ENCODE measurements around the gene MICALL1.
"Not testable (repeated sequence)": the region's sequence is repeated elsewhere in the genome, so short reads cannot be mapped to it uniquely, and the experiment has no call there.

MICALL1 gene

DNA sequence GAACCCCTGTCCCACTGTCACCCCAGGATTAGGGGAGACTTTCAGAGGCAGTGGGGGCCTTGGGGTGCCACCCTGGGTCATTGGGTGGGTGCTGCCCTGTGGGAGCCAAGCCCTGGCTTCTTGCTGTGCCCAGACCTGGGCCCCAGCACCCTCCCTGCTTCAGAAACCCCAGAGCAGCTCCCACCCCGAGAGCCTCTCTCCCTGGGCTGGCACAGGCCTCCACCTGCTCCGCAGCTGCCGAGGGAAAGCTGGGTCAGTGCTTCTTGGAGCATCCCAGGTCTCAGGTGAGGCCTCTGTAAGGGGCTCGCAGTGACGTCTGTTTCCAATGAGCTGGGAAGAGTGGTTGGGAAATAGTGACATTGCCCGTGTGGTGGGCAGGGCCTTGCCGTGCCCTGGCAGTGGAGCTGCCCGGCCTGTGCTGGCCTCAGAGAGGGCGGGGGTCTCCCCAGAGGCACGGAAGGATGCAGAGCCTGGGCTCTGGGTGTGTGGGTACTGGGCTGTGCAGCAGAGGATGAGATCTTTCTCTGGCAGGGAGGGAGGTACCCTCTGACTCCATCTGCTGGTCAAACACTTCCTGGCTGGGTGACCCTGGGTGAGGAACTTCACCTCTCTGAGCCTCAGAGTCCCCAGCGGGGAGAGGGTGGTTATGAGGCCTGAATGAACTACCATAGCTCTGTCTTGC is 24.3 kb downstream of the MICALL1 start:
- peak; percentile 9 for DNase-seq

DNA sequence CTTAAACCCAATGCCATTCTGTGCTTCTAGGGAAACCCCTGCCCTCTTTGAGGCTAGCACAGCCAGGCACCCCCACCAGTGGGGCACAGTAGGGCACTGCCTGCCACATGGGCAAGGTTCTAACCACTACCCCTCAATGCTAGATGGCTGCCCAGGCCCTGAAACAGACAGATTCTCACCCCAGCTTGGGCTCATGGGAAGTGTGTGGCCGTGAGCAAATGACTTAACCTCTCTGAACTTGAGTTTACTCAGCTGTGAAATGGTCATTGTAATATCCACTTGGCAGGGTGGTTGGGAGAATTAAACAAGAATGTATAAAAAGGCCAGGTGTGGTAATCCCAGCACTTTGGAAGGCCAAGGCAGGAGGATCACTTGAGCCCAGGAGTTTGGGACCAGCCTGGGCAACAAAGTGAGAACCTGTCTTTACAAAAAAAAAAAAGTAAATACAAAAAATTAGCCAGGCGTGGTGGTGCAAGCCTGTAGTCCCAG is 24.9 kb downstream of the MICALL1 start:
- no peak for DNase-seq

DNA sequence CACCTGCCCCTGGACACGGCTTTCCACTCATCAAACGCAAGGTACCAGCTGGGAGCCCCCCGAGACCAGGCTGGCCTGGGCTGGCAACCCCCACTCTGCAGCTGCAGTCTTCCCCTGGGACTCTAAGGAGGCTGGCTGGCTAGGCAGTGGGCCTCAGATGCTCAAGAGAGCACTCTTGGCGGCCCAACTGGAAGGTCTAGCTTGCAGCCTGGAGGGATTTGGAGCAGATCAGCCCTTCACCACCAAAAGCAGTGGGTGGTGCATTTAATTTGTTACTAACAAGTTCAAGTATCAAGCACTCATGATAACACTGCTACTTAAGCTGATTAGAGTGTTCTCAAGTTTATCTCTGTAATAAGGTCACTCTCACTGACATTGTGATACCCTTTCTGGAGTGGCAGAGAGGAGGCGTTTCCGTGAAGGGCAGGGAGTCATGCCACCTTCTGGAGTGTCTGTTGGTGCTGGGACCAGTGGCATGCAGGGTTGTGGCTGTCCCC is 25.8 kb downstream of the MICALL1 start:
- peak; percentile 50 for DNase-seq

DNA sequence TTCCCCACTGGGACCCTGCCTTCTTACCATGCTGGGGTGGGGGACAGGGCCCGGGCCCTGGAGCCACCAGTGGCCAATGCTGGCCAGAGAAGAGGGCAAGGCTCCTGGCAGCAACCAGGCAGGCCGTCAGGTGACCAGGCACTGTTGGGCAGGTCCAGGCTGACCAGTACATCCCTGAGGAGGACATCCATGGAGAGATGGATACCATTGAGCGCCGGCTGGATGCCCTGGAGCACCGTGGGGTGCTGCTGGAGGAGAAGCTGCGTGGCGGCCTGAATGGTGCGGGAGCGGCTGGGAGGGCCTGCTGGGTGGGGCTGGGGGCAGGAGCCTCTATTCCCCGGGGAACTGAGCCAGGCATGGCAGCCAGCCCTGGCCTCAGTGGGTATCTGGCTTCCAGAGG is 26.3 kb downstream of the MICALL1 start:
- no peak for DNase-seq

DNA sequence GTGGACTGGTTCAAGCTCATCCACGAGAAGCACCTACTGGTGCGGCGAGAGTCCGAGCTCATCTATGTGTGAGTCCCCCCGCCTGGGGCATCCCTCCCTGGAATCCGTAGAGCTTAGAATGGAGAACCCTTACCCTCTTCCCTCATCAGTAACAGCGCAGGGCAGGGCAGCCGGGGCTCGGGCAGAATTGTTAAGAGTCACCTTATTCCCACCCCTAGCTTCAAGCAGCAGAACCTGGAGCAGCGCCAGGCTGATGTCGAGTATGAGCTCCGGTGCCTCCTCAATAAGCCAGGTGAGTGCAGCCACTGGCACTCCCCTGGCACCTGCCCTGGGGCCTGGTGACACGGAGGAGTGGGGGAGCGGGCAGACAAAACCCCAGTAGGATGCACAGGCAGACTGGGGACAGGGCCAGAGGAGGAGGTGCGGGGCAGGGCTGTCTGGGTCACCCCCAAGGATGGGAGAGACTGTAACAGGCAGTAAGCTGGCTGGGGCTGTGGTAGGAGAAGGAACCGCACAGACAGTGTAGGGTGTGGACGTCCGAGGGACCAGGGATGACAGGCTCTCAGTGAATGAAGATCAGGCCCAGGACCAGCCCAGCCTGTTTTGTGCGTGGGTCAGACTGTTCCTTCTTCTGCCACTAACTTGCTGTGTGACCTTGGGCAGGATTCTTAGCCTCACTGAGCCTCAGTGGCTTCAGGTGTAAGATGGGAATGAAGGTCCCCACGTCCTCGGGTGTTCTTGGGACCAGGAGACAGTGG is 26.9 kb downstream of the MICALL1 start:
- no peak for DNase-seq

DNA sequence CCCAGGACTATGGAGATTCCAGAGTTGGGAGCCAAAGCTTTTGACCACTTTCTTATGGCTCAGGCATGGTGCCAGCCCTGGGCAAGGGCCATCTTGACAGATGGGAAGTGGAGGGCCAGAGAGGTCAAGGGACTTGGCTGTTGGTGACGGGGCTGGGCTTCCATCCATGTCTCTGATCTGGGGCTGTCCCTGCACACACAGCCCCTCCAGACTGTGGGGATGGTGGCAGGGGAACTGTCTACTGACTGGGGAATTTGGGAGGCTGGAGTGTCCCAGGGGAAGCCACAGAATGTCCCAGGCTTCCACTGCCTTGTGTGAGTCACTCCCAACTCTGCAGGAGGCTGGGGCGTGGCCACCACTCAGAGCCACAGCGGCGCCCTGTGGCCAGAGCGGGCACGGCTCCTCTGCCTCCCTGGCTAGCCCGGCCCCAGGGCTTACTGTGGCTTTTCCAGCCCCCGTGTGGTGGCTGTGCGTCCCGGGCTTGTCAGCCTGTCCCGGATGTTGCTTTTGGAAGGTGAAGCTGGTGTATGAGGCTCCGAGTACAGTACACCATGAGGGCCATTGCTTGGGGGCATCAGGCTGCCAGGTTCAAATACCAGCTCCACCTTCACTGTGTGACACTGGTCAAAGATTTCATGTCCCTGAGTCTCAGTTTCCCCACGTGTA is 27.7 kb downstream of the MICALL1 start:
- DNase-seq = peak; percentile 86

DNA sequence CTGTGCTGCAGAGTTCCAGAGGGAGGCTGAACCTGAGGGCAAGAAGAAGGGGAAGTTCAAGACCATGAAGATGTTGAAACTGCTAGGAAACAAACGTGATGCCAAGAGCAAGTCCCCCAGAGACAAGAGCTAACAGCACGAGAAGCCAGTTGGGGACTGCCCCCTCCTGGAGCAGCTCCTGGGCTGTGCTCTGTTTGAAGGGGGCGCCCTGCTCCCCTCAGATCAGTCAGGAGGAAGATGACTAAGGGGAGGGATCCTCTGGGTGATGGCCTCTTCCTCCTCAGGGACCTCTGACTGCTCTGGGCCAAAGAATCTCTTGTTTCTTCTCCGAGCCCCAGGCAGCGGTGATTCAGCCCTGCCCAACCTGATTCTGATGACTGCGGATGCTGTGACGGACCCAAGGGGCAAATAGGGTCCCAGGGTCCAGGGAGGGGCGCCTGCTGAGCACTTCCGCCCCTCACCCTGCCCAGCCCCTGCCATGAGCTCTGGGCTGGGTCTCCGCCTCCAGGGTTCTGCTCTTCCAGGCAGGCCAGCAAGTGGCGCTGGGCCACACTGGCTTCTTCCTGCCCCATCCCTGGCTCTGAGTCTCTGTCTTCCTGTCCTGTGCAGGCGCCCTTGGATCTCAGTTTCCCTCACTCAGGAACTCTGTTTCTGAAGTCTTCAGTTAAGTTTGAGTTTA is 34.7 kb downstream of the MICALL1 start:
- no peak for DNase-seq

DNA sequence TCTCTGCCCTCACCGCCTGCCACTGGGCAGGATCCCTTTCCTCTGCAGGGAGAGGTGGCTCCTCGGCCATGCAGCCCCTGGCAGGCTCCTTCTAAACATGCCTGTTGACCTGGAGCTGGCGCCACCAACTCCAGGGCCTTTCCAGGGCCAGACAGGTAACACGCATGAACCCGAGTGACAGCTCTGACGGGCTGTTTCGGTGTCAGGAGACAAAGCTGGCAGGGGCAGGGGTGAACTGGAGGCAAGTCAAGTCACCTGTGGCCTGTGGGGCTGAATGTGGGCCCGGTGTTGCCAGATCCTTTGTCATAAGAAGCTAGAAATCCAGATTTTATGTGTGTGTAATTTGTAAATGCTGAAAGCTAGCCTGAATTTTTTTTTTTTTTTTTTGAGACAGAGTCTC is 36.0 kb downstream of the MICALL1 start:
- no peak for DNase-seq

DNA sequence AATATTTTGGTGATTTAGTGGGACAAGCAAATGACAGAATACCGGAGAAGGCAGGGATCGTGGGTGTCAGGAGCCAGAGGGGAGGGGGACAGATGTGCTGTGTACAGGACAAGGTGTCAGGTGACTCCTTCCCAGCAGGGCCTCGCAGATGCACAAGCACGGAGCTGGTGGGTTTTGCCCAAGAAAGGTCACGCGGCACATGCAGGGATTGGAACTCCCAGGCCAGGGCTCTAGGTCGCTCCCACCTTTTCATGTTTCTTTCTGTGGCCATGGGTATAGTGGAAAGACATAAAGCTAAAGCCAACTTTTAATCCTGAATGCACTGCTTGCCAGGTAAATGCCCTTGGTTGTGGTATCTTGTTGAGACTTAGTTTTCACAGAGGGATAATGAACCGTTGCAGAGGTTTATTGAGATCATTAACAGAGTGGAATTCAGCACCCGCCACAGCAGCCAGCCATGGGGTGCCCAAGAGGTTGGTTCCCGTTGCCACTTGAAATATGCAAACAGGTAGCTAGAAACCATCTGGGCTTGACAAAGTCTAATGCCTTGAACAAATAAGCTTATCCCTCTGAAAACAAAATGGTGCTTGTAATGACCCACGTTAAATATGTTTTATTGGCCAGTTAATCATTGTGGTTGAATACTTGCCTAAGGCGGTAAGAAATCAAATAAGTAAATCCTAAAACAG is 37.2 kb downstream of the MICALL1 start:
- no peak for DNase-seq

DNA sequence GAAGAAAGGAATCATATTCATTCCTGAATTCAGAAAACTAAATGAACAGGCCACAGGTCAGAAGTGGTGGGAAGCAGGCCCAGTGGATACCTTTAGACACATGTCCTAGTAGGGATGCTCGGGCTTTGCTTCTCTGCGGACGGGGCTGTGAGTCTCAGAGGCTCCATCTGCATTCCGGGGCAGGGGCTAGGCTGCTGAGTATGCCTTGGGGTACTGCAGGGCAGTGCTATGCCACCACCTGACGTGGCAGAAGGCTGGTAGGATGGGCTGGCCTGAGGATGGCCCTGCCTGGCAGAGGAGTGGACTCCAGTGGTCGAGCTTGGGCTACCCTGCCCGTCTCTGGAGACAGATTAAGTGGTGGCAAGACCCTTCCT is 37.7 kb downstream of the MICALL1 start:
- DNase-seq = no peak

DNA sequence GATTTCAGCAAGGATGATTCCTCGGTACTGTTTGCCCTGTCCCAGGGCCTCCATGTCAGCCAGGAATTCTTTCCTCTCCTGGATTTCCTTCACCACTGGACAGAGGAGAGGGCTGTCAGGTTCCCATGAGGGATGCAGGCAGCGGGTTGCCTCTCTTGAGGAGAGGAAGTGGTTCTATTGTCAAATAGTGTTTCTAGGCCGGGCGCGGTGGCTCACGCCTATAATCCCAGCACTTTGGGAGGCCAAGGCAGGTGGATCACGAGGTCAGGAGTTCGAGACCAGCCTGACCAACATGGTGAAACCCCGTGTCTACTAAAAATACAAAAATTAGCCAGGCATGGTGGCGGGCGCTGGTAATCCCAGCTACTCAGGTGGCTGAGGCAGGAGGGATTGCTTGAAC is 38.3 kb downstream of the MICALL1 start:
- not testable (repeated sequence) for DNase-seq

DNA sequence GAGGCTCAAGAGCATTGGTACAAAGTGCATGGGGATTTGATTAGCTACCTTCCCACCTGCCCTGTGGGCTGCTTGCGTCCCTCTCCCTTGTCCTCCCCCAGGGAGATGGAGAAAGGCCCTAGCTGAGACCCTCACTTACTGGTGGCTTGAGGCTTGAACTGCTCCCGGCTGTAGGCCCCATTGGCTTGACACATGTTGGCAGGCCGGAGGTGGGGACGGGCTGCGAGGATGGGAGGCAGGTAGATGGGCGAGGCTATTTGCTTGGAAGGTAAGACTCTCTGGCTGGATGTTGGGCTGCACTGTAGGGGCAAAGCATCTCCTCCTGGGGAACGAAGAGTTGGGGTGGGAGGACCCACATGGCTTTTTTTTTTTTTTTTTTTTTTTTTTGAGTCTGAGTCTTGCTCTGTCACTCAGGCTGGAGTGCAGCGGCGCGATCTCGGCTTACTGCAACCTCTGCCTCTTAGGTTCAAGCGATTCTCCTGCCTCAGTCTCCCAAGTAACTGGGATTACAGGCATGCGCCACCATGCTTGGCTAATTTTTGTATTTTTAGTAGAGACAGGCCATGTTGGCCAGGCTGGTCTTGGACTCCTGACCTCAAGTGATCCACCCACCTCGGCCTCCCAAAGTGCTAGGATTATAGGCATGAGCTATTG is 41.2 kb downstream of the MICALL1 start:
- DNase-seq = not testable (repeated sequence)

DNA sequence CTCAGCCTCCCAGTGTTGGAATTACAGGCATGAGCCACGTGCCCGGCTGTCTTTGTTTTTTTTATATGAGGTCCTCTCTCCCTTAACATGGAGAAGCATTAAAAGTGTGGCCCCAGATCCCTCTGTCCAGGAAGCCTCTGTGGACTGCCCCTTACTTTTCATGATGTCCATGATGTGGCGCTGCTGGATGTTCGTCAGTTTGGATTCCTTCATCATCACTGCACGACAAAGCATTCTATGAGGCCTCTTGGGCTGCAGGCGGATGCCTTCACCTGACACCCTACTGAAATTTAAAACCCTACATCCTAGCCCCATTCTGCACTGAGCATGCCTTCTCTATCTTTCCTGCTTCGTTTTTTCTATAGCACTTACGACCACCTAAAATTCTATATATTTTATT is 45.2 kb downstream of the MICALL1 start:
- DNase-seq = no peak

DNA sequence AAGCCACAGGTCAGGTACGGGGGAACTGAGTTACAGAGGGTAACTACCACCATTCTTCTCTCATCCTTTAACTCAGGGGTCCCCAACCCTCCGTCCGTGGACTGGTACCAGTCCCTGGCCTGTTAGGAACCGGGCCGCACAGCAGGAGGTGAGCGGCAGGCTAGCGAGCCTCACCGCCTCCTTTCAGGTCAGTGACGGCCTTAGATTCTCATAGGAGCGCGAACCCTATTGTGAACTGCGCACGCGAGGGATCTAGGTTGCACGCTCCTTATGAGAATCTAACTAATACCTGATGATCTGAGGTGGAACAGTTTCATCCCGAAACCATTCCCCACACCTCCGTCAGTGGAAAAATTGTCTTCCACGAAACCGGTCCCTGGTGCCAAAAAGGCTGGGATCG is 46.5 kb downstream of the MICALL1 start:
- not testable (repeated sequence) for DNase-seq

DNA sequence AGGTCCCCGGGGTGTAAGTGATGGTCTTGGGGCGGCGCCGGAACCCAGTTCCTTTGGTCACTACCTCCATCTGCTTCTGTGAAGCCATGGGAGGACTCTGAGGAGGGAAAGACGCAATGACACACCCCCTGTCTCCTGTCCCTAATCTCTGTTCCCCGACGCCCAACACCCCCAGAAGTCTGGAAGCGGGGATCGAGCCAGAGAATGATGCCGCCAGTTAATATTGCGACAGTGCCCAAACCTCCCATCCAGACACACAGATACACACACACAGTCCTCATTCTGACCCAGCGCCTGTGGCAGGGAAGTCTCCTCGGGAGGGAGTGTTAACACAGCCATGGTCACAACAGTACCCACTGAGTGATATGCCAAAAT is 47.0 kb downstream of the MICALL1 start:
- no peak for DNase-seq

DNA sequence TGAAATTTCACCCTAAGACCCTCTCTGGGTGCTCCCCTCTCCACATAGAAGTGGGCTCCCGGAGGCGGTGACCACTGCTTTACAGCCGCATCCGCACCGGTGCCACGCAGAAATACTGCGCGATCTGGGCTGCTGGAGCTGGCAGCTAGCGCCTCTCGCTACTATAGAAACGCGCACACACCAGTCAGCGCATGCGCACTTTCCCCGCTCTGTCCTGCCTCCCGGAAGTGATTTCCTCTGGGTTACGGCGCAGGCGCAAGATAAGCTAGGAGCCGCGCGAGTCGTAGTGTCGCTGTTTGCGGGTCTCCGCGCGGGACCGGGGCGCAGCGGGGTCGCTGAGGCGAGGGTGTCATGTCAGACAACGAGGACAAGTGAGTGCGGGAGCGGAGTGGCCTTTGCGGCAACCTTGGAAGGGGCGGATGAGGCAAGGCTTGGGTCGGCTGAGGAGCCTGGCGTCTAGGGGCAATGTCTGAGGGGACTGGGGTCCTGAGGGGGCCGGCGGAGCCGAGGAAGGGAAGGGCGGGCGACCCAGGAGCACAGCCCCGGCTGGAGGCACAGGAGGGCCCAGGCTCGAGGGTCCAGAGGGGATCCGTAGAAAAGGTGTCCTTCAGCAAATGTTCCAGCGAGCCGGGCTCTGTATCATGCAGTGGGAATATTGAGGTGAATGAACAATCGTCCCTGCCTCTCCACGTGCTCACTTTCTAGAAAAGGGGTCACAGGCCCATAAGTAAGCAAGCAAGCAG is 47.5 kb downstream of the MICALL1 start, which contains the start of the genes C22orf23 and POLR2F:
TSS of gene C22orf23 (minus strand) at position 165 of the 743 bp plus-strand sequence. CDS start 452 bp downstream, outside the sequence.
TSS of gene POLR2F (plus strand) at position 263 of the 743 bp plus-strand sequence. CDS start at position 352, 89 bp downstream.
- DNase-seq = peak; percentile 97

DNA sequence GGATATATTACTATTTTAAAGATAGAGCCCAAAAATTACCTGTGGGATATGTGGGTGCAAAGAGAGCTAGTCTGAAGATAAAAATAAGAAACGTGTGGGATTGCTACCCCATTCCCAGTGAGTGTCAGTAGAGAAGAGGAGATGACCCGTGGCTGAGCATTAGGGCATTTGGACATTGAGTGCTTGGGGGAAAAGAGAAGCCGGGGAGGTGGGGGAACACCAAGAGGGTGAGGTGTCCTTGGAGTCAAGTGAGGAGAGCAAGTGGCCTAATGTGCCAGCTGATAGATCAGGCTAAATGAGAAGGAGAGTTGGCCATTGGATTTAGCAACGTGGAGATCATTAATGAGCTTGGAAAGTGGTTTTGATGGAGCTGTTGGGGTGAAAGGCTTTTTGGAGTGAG is 48.6 kb downstream of the MICALL1 start:
- no peak for DNase-seq

DNA sequence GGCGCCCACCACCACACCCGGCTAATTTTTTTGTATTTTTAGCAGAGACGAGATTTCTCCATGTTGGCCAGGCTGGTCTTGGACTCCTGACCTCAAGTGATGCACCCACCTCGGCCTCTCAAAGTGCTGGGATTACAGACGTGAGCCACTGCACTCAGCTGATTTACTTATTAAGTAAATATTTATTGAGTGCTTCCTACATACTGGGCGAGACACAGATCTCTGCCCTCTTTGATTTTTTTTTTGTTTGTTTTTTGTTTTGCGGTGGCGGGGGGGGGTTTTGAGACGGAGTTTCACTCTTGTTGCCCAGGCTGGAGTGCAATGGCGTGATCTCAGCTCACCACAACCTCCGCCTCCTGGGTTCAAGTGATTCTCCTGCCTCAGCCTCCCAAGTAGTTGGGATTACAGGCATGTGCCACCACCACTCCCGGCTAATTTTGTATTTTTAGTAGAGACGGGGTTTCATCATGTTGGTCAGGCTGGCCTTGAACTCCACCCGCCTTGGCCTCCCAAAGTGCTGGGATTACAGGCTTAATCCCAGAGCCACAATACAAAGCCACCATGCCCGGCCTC is 49.8 kb downstream of the MICALL1 start:
- not testable (repeated sequence) for DNase-seq

DNA sequence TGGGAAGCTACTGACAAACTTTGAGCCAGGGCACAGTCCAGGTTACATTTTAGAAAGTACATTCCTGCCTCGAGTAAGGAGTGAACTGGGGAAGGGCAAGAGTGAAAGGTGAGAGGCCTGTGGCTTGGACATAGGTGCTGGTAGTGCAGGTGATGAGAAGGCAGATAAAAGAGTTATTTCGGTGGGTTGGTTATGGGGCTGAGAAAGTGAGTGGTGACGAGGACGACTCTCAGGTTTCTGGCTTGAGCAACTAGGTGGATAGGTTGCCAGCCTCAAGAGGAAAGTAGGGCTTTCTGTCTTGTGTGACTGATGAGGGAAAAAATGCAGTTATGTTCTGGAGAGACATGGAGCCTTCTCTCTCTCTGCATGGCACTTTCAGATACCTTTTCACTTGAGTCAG is 51.1 kb downstream of the MICALL1 start:
- no peak for DNase-seq

DNA sequence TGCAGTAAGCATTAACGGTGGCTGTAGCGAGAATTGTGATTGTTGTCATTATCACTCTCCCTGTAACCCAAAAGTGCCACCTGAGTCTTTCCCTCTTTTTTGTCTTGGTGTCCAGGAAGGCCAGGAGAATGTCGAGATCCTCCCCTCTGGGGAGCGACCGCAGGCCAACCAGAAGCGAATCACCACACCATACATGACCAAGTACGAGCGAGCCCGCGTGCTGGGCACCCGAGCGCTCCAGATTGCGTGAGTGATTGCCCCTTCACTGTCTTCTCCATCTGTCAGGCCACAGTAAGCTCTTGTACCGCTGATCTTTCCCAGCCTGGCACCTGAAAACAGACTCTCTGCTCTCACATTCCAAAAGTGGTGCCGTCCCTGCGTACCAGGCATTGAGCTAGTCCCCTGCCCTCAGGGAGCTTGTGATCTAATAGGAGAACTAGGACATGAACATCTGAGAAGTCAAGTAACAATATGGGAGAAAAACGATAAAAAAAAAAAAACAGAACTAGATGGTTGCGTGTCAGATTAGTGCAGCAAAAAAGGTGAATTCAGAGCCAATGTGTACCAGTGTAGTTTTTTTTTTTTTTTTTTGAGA is 53.2 kb downstream of the MICALL1 start:
- DNase-seq = no peak

All from NCI-H82 (cell line).